OCI-LY3 (cell line): ENCODE results near the gene CGB5.
"Not testable (repeated sequence)": the region's sequence is repeated elsewhere in the genome, so short reads cannot be mapped to it uniquely, and the experiment has no call there.

Experiments used
- CTCF ChIP-seq: fragments of 200-600, 300-600 bp; sonication (generic); IDR thresholded peaks from 2 replicates; pipeline ENCODE4 v1.5.1; 2014; ENCODE audit warnings: antibody characterized with exemption, low read length, low read depth
- EZH2phosphoT487 ChIP-seq: fragments of 200-600 bp; shearing (Covaris generic); IDR thresholded peaks from 2 replicates; pipeline ENCODE4 v1.6.1; 2018; ENCODE audit warnings: antibody characterized with exemption, mixed run types, low read depth

DNA sequence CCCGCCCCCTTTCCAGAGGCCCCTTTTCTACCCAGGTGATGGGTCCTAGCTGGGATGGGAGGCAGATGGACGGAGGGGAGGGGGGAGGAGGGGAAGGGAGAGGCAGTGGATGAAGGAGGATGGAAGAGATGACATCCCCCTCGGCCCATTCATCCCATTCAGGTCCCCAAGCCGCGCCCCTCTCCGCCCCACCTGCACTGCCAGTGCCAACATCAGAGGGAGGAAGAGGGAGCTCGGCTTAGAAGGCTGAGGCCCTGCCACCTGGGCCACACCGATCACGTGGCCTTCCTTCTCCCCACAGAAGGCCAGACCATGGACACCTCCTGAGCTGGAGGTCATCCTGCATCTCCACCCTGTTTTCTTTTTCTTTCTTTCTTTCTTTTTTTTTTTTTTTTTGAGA lies 15.0 kb upstream of the CGB5 start:
- TF ChIP-seq EZH2phosphoT487, CTCF: not testable (repeated sequence)
